ENCODE measurements around the gene KATNIP. TPM values are rescaled to one million over a fixed set of nuclear protein-coding genes. Genes with fewer than 3 reads are reported as not detected.

Gene KATNIP
- polyA plus RNA-seq, 1 of the 3 experiments (the other 2 are of a cell fraction), result 25.5 TPM

DNA sequence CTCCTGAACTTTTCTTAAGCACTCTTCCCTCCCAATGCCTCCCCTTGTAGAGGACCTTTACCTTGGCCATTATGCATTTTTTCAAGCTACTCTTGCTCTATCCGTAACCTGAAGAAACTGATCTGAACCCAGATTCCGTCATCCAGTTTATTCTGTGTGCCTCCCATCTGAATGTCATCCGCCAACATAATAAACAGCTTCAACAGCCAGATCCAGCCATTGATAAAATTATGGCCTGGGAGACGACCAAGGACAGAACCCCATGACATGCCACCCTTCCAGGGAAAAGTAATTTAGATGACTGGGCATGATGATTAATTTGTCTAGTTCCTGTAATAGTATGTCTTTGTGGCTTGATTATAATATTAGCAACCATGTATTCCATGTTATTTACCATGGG is 41.9 kb downstream of the KATNIP start (continued):
- TF ChIP-seq USF2 (IDR thresholded peaks at IDR 0.05; ENCODE audit: borderline replicate concordance, low read depth, low read length), result no peak
- TF ChIP-seq TCF12 (IDR thresholded peaks at IDR 0.05), result no peak
- no peak for TF ChIP-seq REST (IDR thresholded peaks at IDR 0.05; ENCODE audit: low read depth, low read length)
- no peak for TF ChIP-seq ZBTB33 (IDR thresholded peaks at IDR 0.05; ENCODE audit: borderline replicate concordance, low read depth)

DNA sequence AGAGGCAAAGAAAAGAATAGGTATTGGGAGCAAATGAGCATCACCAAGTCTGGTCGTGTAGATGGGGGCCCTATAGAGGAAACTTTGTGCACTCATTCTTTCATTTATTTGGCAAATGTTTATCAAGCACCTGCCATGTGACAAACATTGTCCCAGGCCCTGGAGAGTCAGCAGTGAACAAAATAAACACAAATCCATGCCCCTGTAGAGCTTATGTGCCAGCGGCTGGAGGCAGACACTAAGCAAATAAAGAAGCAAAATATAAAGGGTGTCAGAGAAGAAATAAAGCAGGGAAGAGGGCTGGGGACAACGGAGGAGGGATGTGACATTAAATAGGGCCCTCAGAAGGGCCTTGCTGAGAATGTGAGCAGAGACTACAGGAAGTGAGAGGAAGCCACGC is 45.5 kb downstream of the KATNIP start:
- CTCF ChIA-PET, result interaction anchor here (0.6 to 2.1 kb wide), 4 partner anchors 10 to 272 kb away, joined by 3 to 9 read pairs (median 3); no protein-coding TSS in a partner anchor

More for the DNA sequence above, 45.5 kb downstream of the KATNIP start:
- Histone ChIP-seq H3K9me2 (no peaks in the 10 kb centered on the region), H3F3A (replicated peaks; ENCODE audit: insufficient read depth) (no peaks in the 10 kb centered on the region), H3K36me3 (replicated peaks in 1 of 2; ENCODE audit: control insufficient read depth in 1 of 2, insufficient read depth in 2 of 2, low read length in 1 of 2) (no peaks in the 10 kb centered on the region), H3K4me2 (no peak overlapping the region), H3K79me2 (ENCODE audit: insufficient read depth) (no peaks in the 10 kb centered on the region), H3K27me3 (ENCODE audit: insufficient read depth) (no peaks in the 10 kb centered on the region), H3K9ac (no peak overlapping the region), H2AFZ (ENCODE audit: low read depth) (no peak overlapping the region), H3K4me1 (ENCODE audit: control insufficient read depth in 1 of 2, insufficient read depth in 2 of 2, low read depth in 1 of 2, low read length in 1 of 2) (peaks cover 0 to 9% of the 10 kb centered on the region in 2 experiments; a peak in 1 of 4 replicates), H3K4me3 (ENCODE audit: low read depth in 2 of 2, low read length in 1 of 2) (no peak overlapping the region), H4K20me1 (ENCODE audit: insufficient read depth) (no peaks in the 10 kb centered on the region), H3K27ac (ENCODE audit: low read depth in 2 of 2, low read length in 1 of 2) (no peak overlapping the region), H3K9me3 (no peaks in the 10 kb centered on the region)
- POLR2A ChIA-PET, result no interaction called here
- TF ChIP-seq GABPA (IDR thresholded peaks at IDR 0.05; ENCODE audit: low read depth), result no peak
- TF ChIP-seq ELF1 (IDR thresholded peaks at IDR 0.05), result no peak
- TF ChIP-seq RFX5 (IDR thresholded peaks at IDR 0.05; ENCODE audit: low read length), result no peak
- no peak for TF ChIP-seq FOXJ3 (CRISPR knock-in tag; IDR thresholded peaks at IDR 0.05)
- no peak for TF ChIP-seq TEAD4 (IDR thresholded peaks at IDR 0.05; ENCODE audit: borderline replicate concordance, insufficient read depth)
- TF ChIP-seq FOSL2 (IDR thresholded peaks at IDR 0.05; ENCODE audit: borderline replicate concordance, low read depth), result no peak
- no peak for TF ChIP-seq POLR2AphosphoS5 (IDR thresholded peaks at IDR 0.05; ENCODE audit: low read depth, low read length)
- TF ChIP-seq RAD21 (IDR thresholded peaks at IDR 0.05; ENCODE audit: low read length), result no peak
- TF ChIP-seq USF2 (IDR thresholded peaks at IDR 0.05; ENCODE audit: borderline replicate concordance, low read depth, low read length), result no peak
- no peak for TF ChIP-seq MEF2A (IDR thresholded peaks at IDR 0.05; ENCODE audit: borderline replicate concordance, low read depth)
- TF ChIP-seq, protein P1, sequence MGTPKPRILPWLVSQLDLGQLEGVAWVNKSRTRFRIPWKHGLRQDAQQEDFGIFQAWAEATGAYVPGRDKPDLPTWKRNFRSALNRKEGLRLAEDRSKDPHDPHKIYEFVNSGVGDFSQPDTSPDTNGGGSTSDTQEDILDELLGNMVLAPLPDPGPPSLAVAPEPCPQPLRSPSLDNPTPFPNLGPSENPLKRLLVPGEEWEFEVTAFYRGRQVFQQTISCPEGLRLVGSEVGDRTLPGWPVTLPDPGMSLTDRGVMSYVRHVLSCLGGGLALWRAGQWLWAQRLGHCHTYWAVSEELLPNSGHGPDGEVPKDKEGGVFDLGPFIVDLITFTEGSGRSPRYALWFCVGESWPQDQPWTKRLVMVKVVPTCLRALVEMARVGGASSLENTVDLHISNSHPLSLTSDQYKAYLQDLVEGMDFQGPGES (IDR thresholded peaks at IDR 0.05; ENCODE audit: low read depth, low read length), result no peak
- TF ChIP-seq YY1 (IDR thresholded peaks at IDR 0.05; ENCODE audit: low read depth), result no peak
- TF ChIP-seq, protein P2, sequence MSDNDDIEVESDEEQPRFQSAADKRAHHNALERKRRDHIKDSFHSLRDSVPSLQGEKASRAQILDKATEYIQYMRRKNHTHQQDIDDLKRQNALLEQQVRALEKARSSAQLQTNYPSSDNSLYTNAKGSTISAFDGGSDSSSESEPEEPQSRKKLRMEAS (IDR thresholded peaks at IDR 0.05; ENCODE audit: low read depth), result no peak
- TF ChIP-seq SMC3 (IDR thresholded peaks at IDR 0.05; ENCODE audit: low read depth, low read length), result no peak
- TF ChIP-seq REST (IDR thresholded peaks at IDR 0.05; ENCODE audit: low read depth, low read length), result no peak
- WGBS (ENCODE audit: low lambda C conversion rate), result 82% methylated on average over 4 of the region's 4 CpGs
- no peak for DNase-seq

Data from SK-N-SH (cell line).